GM19025 (cell line): ENCODE measurements around the gene MYBPHL.

Experiments used
- ATAC-seq: cut with Tn5 transposase; IDR thresholded peaks from one replicate; pipeline ENCODE4 v1.9.1; 2021; ENCODE audit warnings: mild to moderate bottlenecking, low read depth, moderate library complexity; ENCODE audit not compliant: unreplicated experiment

The MYBPHL gene

GRCh38 chr1:109281680-109282496, 24.9 kb downstream of the MYBPHL start:
- ATAC-seq, result no peak

- ATAC-seq, result no peak
These were observed 25.9 kb downstream of the MYBPHL start for GRCh38 chr1:109280862-109281261.

- ATAC-seq, result no peak
These were observed 27.1 kb downstream of the MYBPHL start for GRCh38 chr1:109279615-109280278.

- peak; percentile 78 for ATAC-seq
These were observed 29.2 kb downstream of the MYBPHL start for GRCh38 chr1:109277434-109278204.

GRCh38 chr1:109275706-109276345, 31.0 kb downstream of the MYBPHL start:
- ATAC-seq, result no peak

- no peak for ATAC-seq
These were observed 32.0 kb downstream of the MYBPHL start for GRCh38 chr1:109274533-109275476.

GRCh38 chr1:109273570-109274288, 33.1 kb downstream of the MYBPHL start:
- no peak for ATAC-seq

GRCh38 chr1:109272831-109273547, 33.8 kb downstream of the MYBPHL start:
- no peak for ATAC-seq

- no peak for ATAC-seq
These were observed 34.6 kb downstream of the MYBPHL start for GRCh38 chr1:109272021-109272799.

- ATAC-seq, result no peak
These were observed 35.4 kb downstream of the MYBPHL start for GRCh38 chr1:109271458-109271857.

- ATAC-seq, result no peak
These were observed 36.0 kb downstream of the MYBPHL start for GRCh38 chr1:109270623-109271317.

- no peak for ATAC-seq
These were observed 36.7 kb downstream of the MYBPHL start for GRCh38 chr1:109269981-109270622.

- no peak for ATAC-seq
These were observed 37.4 kb downstream of the MYBPHL start for GRCh38 chr1:109269212-109269980.

- ATAC-seq, result no peak
These were observed 38.2 kb downstream of the MYBPHL start for GRCh38 chr1:109268431-109269211.

- ATAC-seq, result no peak
These were observed 39.0 kb downstream of the MYBPHL start for GRCh38 chr1:109267743-109268300.
